SK-N-DZ (cell line): ENCODE data around the gene CANX.

ENCODE experiments used
- DNase-seq: peaks from one replicate; pipeline ENCODE4 v3.0.0-alpha.2; 2015; ENCODE audit warnings: low spot score

Gene CANX

GRCh38 chr5:179749857-179750508 is 51.2 kb downstream of the CANX start:
- no peak for DNase-seq

GRCh38 chr5:179753971-179754370 is 55.2 kb downstream of the CANX start:
- DNase-seq, result no peak

DNA sequence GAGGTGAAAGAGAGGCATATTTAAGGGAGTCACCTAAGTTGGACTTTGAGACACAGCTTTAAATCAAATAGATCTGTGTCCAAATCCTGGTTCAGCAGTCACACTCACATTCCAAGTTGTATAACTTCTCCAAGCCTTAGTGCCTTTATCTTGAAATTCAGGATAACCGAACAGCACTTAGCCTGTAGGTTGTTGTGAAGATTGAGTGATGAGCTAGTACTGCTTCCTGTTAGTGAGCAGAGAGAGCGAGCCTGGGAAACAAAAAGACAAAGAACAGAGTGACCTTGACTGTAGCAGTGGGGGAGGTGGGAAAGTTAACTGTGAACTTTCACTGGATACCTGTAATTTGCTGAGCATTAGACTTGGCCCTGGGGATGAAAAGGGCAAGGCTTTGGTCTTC is 56.3 kb downstream of the CANX start:
- DNase-seq, result no peak

GRCh38 chr5:179758955-179759354 is 60.2 kb downstream of the CANX start:
- DNase-seq, result no peak

DNA sequence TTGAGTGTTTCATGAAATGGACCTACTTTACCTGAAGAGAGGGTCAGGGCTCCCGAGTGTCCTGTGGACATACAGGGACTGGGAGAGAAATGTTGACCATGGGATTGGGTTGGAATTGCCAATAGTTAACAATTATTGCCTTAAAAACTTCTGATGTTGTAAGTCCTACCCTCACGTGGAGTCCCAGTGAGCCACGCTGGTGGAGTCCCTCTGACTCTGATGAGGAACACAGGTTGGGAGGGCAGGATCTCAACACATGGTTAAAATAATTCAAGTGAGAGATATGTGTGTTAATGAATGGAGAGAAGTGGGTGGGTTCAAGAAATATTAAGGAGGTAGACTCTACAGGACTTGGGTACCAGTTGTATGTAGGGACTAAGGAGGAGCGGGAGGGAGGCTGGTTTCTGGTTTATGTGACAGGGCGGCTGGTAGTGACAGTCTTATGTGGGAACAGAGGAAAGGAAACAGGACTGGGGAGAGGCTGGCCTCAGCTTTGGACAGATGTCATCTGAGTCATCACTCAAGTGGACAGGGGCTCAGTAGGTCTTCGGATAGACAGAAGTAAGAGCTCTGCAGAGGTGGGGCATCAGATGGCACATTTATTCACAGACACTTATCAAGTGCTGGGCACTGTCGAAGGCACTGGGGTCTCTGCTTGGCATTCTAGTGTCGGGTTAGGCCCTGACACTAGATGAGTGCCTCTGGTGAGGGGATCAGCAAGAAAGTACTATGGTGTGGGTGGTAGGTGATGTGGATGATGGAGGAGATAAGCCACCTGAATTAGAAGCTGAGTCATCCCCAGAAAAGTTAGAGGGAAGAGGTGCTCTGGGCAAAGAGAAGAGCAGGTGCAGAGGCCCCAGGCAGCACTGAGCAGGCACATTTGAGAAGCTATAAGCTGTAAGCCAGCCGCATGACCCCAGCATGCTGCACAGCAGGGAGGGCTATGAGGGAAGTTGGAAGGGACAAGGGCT is 61.1 kb downstream of the CANX start:
- no peak for DNase-seq

DNA sequence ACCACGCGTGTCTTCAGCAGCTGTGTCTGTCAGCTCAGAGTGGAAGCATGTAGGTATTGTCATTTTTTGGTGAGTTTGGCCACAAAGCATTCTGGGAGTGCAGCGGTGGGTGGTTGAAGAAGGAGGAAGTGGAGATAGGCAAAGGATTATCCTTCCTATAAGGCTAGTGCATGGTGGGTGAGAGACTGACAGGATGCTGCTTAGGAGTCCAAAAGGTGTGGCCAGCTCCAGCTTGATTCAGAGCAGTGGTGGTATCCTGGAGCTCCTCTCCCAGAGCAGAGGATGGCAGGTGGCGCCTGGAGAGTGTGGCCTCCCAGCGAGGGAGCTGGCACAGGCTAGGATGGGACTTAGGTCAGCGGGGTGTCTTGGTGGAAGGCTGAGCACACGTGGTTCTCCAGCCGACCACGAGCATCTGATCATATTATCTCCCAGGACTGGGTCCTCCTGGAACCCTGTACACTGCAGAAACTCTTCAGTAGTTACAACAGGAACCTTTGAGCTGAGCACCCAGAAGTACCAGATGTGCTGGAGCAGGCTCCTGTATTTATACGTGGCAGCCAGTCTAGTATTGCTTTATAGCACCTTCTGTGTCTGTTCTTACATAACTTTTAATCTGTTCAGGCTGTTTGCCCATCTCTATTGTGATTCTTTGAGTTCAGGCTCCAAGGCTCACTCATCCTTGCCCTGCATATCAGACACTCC is 63.5 kb downstream of the CANX start:
- DNase-seq, result peak; percentile 29

- no peak for DNase-seq
Measured at GRCh38 chr5:179762781-179763176, 64.0 kb downstream of the CANX start.

DNA sequence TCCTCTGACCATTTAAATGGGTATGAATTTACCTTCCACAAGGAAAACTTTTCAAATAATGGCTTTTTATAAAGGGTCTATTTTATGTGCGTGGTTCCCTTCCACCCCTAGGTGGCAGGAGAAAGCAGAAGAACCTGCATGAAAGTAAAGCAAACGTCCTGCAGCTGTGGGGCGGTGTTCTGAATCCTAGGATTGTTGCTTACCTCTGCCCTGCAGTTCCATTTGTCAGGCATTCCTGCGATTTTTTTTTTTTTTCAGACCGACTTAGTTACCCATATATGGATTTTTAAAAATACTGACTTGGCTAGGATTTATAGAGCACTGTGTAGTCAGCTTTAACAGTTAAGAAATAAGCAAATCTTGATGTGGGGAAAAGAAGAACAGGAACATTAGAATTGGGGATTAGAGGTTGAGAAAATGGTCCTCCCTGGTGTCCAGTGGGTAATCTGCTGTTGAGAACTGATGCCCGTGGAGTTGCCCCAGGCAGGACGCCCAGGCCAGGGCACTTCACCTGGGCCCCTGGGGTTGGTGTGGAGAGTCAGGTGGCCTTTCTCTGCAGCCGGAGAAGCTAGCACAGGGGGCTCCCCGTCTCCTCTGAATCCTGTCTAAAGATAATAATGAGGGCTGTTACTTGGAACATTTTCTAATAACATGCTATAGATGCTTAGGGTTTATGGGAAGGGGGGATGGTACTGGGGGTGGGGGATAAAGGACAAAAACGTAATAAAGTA is 64.6 kb downstream of the CANX start:
- DNase-seq, result peak; percentile 68

GRCh38 chr5:179764056-179764455 is 65.3 kb downstream of the CANX start:
- no peak for DNase-seq

- no peak for DNase-seq
Measured at GRCh38 chr5:179765400-179765799, 66.6 kb downstream of the CANX start.

- DNase-seq, result no peak
Measured at GRCh38 chr5:179766021-179766725, 67.4 kb downstream of the CANX start.

DNA sequence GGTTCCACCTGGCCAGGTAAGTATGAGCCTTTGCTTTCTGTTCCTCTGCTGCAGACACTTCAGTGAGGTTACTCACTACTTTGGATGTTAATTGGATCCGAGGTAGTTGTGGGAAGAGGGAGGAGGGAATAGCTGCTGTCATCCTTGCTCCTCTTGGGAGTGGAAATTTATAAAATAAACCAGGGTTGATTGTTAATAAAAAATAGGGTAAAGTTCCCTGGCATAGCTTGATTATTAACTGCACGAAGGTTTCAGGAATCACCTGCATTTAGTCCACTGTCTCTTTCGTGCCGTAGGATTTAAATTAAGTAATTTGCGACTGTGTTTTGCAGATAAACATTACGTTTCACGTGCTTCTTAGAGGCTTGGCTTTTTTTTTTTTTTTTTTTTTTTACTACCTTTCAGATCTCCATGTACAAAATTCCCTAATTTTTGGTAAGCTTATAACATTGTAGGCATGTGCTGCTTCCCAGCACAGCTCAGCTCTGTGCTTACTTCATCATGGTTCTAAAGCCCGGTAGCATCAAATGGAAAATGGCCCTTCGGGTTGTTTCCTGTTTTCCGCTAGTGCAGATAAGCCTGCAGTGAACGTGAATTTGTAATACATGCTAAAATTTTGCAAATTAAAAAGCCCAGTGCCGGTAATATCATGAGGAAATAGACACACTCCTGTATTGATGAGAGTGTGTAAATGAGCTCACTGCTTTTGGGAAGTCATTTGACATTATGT is 68.1 kb downstream of the CANX start:
- no peak for DNase-seq

DNA sequence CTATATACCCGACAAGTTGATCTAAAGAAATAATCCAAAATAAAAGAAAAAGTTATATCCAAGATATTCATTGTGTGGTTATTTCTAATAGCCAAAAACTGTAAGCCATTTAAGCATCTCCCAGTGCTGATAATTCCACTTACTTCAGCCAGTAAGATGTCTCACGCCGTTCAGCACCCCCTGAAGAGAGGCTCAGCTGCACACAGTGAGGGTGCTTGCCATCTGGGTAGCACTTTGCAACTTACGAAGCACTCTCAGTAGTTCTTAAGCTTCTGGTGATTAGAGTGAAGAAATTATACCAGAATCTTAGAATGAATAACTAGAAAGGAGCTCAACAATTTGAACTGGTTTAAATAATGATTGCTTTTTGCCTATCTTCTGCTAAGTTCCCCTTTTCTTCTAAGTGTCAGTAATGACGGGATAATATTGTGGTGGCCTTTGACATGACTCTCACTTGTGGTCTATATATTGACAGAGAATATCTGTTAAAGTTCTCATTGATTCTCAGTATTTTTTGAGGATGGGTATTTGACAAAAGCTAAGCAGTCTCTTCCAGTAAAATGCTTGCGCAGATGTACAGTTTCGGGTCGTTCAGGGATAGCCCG is 68.8 kb downstream of the CANX start:
- no peak for DNase-seq

DNA sequence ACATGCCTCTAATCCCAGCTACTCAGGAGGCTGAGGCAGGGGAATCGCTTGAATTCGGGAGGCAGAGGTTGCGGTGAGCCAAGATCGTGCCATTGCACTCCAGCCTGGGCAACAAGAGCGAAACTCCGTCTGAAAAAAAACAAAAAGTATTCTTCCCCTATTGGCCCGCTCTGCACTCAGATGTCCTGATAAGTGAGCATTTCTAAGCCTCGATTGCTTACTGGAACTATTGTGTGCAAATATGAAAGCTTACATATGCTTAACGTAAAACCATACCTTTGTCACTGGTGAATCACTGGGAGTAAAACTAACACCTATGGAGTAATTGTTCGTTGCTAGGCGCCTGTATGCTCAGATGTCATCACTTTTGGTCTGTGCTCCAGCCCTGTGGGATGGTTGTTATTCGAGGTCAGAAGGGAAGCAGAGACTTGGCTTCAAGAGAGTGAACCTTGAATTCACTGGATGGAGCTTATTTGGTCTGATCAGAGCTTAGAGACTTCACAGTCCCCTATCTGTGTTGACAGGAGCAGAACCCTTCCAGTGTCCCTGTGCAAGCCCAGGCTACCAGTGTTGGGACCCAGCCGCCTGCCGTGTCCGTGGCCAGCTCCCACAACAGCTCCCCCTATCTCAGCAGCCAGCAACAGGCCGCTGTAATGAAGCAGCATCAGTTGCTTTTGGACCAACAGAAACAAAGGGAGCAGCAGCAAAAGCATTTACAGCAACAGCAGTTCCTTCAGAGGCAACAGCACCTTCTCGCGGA is 69.7 kb downstream of the CANX start:
- DNase-seq, result no peak

DNA sequence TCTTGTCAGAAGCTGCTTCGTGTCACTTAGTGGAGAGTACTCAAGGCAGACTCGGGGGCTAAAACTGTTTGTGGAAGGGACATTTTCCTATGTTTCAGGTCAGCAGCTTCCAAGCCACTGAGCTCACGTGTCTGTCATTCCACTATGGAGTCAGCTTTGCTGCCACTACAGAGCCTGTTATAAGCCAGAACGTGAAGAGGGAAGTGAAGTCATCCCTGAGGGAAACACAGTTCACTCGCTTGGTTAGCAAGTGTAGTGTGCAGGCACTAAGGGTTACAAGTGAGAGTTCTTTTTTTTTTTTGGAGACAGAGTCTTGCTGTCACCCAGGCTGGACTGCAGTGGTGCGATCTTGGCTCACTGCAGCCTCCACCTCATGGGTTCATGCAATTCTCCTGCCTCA is 70.5 kb downstream of the CANX start:
- no peak for DNase-seq

GRCh38 chr5:179769796-179770195 is 71.0 kb downstream of the CANX start:
- DNase-seq, result no peak

- DNase-seq, result no peak
Measured at GRCh38 chr5:179771311-179771895, 72.6 kb downstream of the CANX start.

GRCh38 chr5:179772351-179772750 is 73.6 kb downstream of the CANX start:
- no peak for DNase-seq

- no peak for DNase-seq
Measured at GRCh38 chr5:179773686-179774040, 74.9 kb downstream of the CANX start.
